ENCODE data around the gene PFDN1. TPM values are rescaled to one million over a fixed set of nuclear protein-coding genes. Genes with fewer than 3 reads are reported as not detected.

PFDN1 gene
- polyA plus RNA-seq, 1 donor from 2014 or later, result 147 TPM

DNA sequence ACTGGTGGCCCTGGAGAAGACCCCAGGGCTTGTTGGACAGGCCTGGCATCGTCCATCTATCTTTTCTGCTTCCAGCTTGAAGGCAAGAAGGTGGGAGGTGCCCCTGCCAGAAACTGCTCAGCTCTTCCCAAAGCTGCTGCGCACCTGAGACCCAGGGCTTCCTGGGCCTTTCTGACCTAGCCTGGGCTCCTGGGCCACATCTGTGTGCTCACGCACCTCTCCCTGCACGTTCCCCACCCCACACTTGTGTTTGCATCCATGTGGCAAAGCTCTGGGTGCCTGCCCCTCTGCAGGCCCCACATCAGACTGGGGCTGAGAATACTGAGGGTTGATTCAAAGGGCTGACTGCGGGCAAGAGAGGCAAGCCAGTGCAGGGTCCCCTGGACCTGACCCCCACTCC is 63.4 kb downstream of the PFDN1 start:
- no peak for TF ChIP-seq RAD21 (conservative IDR thresholded peaks at IDR 0.05)
- TF ChIP-seq SMC3 (conservative IDR thresholded peaks at IDR 0.05; ENCODE audit: poor library complexity), result no peak
- TF ChIP-seq EP300 (conservative IDR thresholded peaks at IDR 0.05; ENCODE audit: poor library complexity, severe bottlenecking), result no peak
- TF ChIP-seq, protein P1, sequence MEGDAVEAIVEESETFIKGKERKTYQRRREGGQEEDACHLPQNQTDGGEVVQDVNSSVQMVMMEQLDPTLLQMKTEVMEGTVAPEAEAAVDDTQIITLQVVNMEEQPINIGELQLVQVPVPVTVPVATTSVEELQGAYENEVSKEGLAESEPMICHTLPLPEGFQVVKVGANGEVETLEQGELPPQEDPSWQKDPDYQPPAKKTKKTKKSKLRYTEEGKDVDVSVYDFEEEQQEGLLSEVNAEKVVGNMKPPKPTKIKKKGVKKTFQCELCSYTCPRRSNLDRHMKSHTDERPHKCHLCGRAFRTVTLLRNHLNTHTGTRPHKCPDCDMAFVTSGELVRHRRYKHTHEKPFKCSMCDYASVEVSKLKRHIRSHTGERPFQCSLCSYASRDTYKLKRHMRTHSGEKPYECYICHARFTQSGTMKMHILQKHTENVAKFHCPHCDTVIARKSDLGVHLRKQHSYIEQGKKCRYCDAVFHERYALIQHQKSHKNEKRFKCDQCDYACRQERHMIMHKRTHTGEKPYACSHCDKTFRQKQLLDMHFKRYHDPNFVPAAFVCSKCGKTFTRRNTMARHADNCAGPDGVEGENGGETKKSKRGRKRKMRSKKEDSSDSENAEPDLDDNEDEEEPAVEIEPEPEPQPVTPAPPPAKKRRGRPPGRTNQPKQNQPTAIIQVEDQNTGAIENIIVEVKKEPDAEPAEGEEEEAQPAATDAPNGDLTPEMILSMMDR (IDR thresholded peaks at IDR 0.05; ENCODE audit: poor library complexity, severe bottlenecking), result no peak
- no peak for TF ChIP-seq MXI1 (conservative IDR thresholded peaks at IDR 0.05; ENCODE audit: poor library complexity, severe bottlenecking)
- no peak for TF ChIP-seq POLR2AphosphoS5 (IDR thresholded peaks at IDR 0.05)
- no peak for TF ChIP-seq EZH2 (IDR thresholded peaks at IDR 0.05; ENCODE audit: borderline replicate concordance, insufficient read depth, low read length, poor library complexity, severe bottlenecking)
- no peak for TF ChIP-seq TAF1 (IDR thresholded peaks at IDR 0.05; ENCODE audit: low read depth)
- TF ChIP-seq REST (IDR thresholded peaks at IDR 0.05; ENCODE audit: borderline replicate concordance), result no peak
- H3K27me3 ChIP-seq (ENCODE audit: insufficient read depth, low read depth, low read length), result no peaks in the 10 kb centered on the region
- H2AFZ ChIP-seq (ENCODE audit: low read depth, low read length), result no peak overlapping the region
- H3K79me2 ChIP-seq (replicated peaks; ENCODE audit: insufficient read depth, low read length), result no peaks in the 10 kb centered on the region
- H3K9ac ChIP-seq (ENCODE audit: low read length), result no peak overlapping the region
- H3F3A ChIP-seq (ENCODE audit: insufficient read depth, low read length, poor library complexity, severe bottlenecking), result no peaks in the 10 kb centered on the region
- H4K20me1 ChIP-seq (ENCODE audit: insufficient read depth), result no peaks in the 10 kb centered on the region
- H3K27ac ChIP-seq (ENCODE audit: low read length), result no peak overlapping the region
- no peak overlapping the region for H3K4me2 ChIP-seq (ENCODE audit: low read length)
- H3K9me3 ChIP-seq (ENCODE audit: low read length), result no peaks in the 10 kb centered on the region
- H3K36me3 ChIP-seq (ENCODE audit: insufficient read depth, low read length), result no peaks in the 10 kb centered on the region
- H3K9me2 ChIP-seq (ENCODE audit: insufficient read depth, low read length), result no peaks in the 10 kb centered on the region
- H3K4me3 ChIP-seq (ENCODE audit: low read length), result no peak overlapping the region

DNA sequence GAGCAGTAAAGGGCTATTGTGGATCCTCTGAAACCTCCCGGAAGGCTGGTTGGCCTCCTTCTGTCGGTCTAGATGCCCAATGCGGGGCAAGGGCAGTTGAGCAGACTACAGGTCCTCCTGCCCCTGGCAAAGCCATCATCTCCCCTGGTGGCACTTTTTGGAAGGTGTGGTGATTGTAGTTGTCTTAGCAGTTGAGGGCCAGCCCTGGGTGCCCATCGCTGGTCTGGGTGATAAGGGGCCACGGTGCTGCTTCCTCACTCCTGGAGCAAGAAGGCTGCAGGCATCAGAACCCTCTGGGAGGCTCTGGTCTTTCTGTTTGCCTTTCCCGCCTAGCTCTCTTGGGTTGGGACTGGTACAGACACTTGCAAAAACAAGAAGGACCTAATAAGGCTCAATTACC is 64.1 kb downstream of the PFDN1 start:
- H3K27ac ChIP-seq (ENCODE audit: low read length), result no peak overlapping the region

More for the DNA sequence above, 64.1 kb downstream of the PFDN1 start:
- Histone ChIP-seq H3K9me3 (ENCODE audit: low read length) (no peaks in the 10 kb centered on the region), H3K27me3 (ENCODE audit: insufficient read depth, low read depth, low read length) (no peaks in the 10 kb centered on the region), H3K36me3 (ENCODE audit: insufficient read depth, low read length) (no peaks in the 10 kb centered on the region), H3K4me2 (ENCODE audit: low read length) (no peak overlapping the region), H3K9ac (ENCODE audit: low read length) (no peak overlapping the region), H3K79me2 (replicated peaks; ENCODE audit: insufficient read depth, low read length) (no peaks in the 10 kb centered on the region), H3K9me2 (ENCODE audit: insufficient read depth, low read length) (no peaks in the 10 kb centered on the region), H4K20me1 (ENCODE audit: insufficient read depth) (no peaks in the 10 kb centered on the region), H3K4me3 (ENCODE audit: low read length) (no peak overlapping the region), H2AFZ (ENCODE audit: low read depth, low read length) (no peak overlapping the region), H3F3A (ENCODE audit: insufficient read depth, low read length, poor library complexity, severe bottlenecking) (no peaks in the 10 kb centered on the region)
- TF ChIP-seq RAD21 (conservative IDR thresholded peaks at IDR 0.05) (no peak), SMC3 (conservative IDR thresholded peaks at IDR 0.05; ENCODE audit: poor library complexity) (no peak), EZH2 (IDR thresholded peaks at IDR 0.05; ENCODE audit: borderline replicate concordance, insufficient read depth, low read length, poor library complexity, severe bottlenecking) (no peak), TAF1 (IDR thresholded peaks at IDR 0.05; ENCODE audit: low read depth) (no peak), POLR2AphosphoS5 (IDR thresholded peaks at IDR 0.05) (no peak), MXI1 (conservative IDR thresholded peaks at IDR 0.05; ENCODE audit: poor library complexity, severe bottlenecking) (no peak), REST (IDR thresholded peaks at IDR 0.05; ENCODE audit: borderline replicate concordance) (no peak), EP300 (conservative IDR thresholded peaks at IDR 0.05; ENCODE audit: poor library complexity, severe bottlenecking) (no peak)
- TF ChIP-seq, protein P1 (IDR thresholded peaks at IDR 0.05; ENCODE audit: poor library complexity, severe bottlenecking), result no peak
